Calu3 (cell line): ENCODE measurements around the gene FAT3. TPM values are rescaled to one million over a fixed set of nuclear protein-coding genes. Genes with fewer than 3 reads are reported as not detected.

ENCODE experiments used
- Bru-seq: library from RNA; stranded (reverse); fragments of 400-500 nt; gene quantifications from one replicate; lab custom pipeline; 2021; lab: Mats Ljungman, UMichigan
- BruChase-seq, 2 experiments: library from RNA; stranded (reverse); fragments of 400-500 nt; gene quantifications; one replicate each; lab custom pipeline; 2021; lab: Mats Ljungman, UMichigan
- BruUV-seq: library from RNA; stranded (reverse); fragments of 400-500 nt; replicated peaks from 2 replicates; lab custom pipeline; 2021; lab: Mats Ljungman, UMichigan
- CTCF ChIA-PET: fragments of 300-600 bp; sonication (Branson Sonifier 250); formaldehyde crosslinking; loops from one replicate; lab custom pipeline; 2022; ENCODE audit warnings: antibody characterized with exemption; lab: Charles Lee
- DNase-seq: peaks from one replicate; pipeline ENCODE4 v3.0.0; 2022
- H3K27ac Mint-ChIP-seq: one replicate; pipeline ENCODE4 v1.8.0; 2022; ENCODE audit warnings: mixed read lengths; ENCODE audit not compliant: unreplicated experiment
- H3K27me3 Mint-ChIP-seq: one replicate; pipeline ENCODE4 v1.8.0; 2022; ENCODE audit warnings: mixed read lengths; ENCODE audit not compliant: unreplicated experiment
- H3K36me3 Mint-ChIP-seq: one replicate; pipeline ENCODE4 v1.8.0; 2022; ENCODE audit warnings: mild to moderate bottlenecking, moderate library complexity, mixed read lengths; ENCODE audit not compliant: insufficient read depth, unreplicated experiment
- H3K4me1 Mint-ChIP-seq: one replicate; pipeline ENCODE4 v1.8.0; 2022; ENCODE audit warnings: mild to moderate bottlenecking, low read depth, mixed read lengths; ENCODE audit not compliant: unreplicated experiment
- H3K4me3 Mint-ChIP-seq: one replicate; pipeline ENCODE4 v1.8.0; 2022; ENCODE audit warnings: mild to moderate bottlenecking, low read depth, moderate library complexity, mixed read lengths; ENCODE audit not compliant: unreplicated experiment
- H3K9me3 Mint-ChIP-seq: one replicate; pipeline ENCODE4 v1.8.0; 2022; ENCODE audit warnings: low read depth, mixed read lengths; ENCODE audit not compliant: unreplicated experiment
- CTCF ChIP-seq: fragments of 200-600 bp; IDR thresholded peaks from one replicate; pipeline ENCODE4 v1.8.0; 2022; ENCODE audit warnings: antibody characterized with exemption; ENCODE audit not compliant: unreplicated experiment
- intact Hi-C: fragments of 100-400 bp; cut with micrococcal nuclease; formaldehyde crosslinking; loops from one replicate; pipeline ENCODE4 v1.10.0; 2022; ENCODE audit not compliant: unreplicated experiment
- long read RNA-seq: library from polyadenylated mRNA; stranded (forward); transcript quantifications from one replicate; pipeline ENCODE4 v2.0.0, GENCODE V29; 2022
- total RNA-seq: library from RNA; stranded (reverse); gene quantifications from 2 replicates; pipeline ENCODE4 v1.2.3, GENCODE V29; 2022

The FAT3 gene
- total RNA-seq: 0.22 and 0.68 TPM in 2 replicates
- Bru-seq, nascent RNA: percentile 22 among the genes with signal in this experiment
- percentile 20 among the genes with signal in this experiment for BruChase-seq, experiment 1, labeled RNA remaining after a 6-hour chase
- percentile 23 among the genes with signal in this experiment for BruChase-seq, experiment 2, labeled RNA remaining after a 2-hour chase
- long read RNA-seq, partial matches to known transcripts: 0 of 1 reads
- long read RNA-seq, other reads (novel, unspliced or antisense): 1 of 1 reads

- intact Hi-C loops: no loop called here
- peak within 1 kb of the TSS; percentile 79 for H3K4me3 Mint-ChIP-seq
- no peaks in the 10 kb centered on the region for H3K9me3 Mint-ChIP-seq
- no peak within 1 kb of the TSS for H3K27ac Mint-ChIP-seq
- CTCF ChIA-PET: interaction anchor here (0.8 kb wide), 1 partner anchor 32 kb away, joined by 4 read pairs; no protein-coding TSS in a partner anchor
- peaks cover 24% of the 10 kb centered on the region for H3K36me3 Mint-ChIP-seq
- BruUV-seq: no TSS peak
- DNase-seq: peak; percentile 48
- no peaks in the 10 kb centered on the region for H3K4me1 Mint-ChIP-seq
- TF ChIP-seq CTCF: no peak
- H3K27me3 Mint-ChIP-seq: peaks cover 32% of the 10 kb centered on the region
These were observed at the start of gene FAT3 for GRCh38 chr11:92224407-92225124. FAT3 (plus strand) TSS chr11:92224818; CDS start chr11:92352113, 127,295 bp downstream.

- Mint-ChIP-seq H3K4me3 (no peak overlapping the region), H3K9me3 (no peaks in the 10 kb centered on the region), H3K27ac (no peak overlapping the region), H3K27me3 (no peaks in the 10 kb centered on the region), H3K36me3 (no peaks in the 10 kb centered on the region), H3K4me1 (no peaks in the 10 kb centered on the region)
- no TSS peak for BruUV-seq
- intact Hi-C loops: no loop called here
- TF ChIP-seq CTCF: no peak
- CTCF ChIA-PET: interaction anchor here (0.7 kb wide), 1 partner anchor 859 kb away, joined by 3 read pairs; no protein-coding TSS in a partner anchor
- no peak for DNase-seq
These were observed 45.5 kb upstream of the FAT3 start for GRCh38 chr11:92179017-92179670.

GRCh38 chr11:92180226-92180625, 44.4 kb upstream of the FAT3 start:
- no peaks in the 10 kb centered on the region for H3K36me3 Mint-ChIP-seq
- no peaks in the 10 kb centered on the region for H3K9me3 Mint-ChIP-seq
- no peaks in the 10 kb centered on the region for H3K27me3 Mint-ChIP-seq
- H3K4me1 Mint-ChIP-seq: no peaks in the 10 kb centered on the region
- intact Hi-C loops: loop anchor here (2.0 kb wide), 1 partner anchor 31 kb away; no protein-coding TSS in a partner anchor
- no peak overlapping the region for H3K4me3 Mint-ChIP-seq
- no TSS peak for BruUV-seq
- CTCF ChIA-PET: no interaction called here
- no peak for TF ChIP-seq CTCF
- H3K27ac Mint-ChIP-seq: no peak overlapping the region
- no peak for DNase-seq

- CTCF ChIA-PET: no interaction called here
- no peaks in the 10 kb centered on the region for H3K36me3 Mint-ChIP-seq
- no peaks in the 10 kb centered on the region for H3K27me3 Mint-ChIP-seq
- H3K4me3 Mint-ChIP-seq: no peak overlapping the region
- no peaks in the 10 kb centered on the region for H3K9me3 Mint-ChIP-seq
- intact Hi-C loops: loop anchor here (2.0 kb wide), 1 partner anchor 32 kb away; no protein-coding TSS in a partner anchor
- H3K27ac Mint-ChIP-seq: no peak overlapping the region
- no peak for DNase-seq
- no peak for TF ChIP-seq CTCF
- no TSS peak for BruUV-seq
- no peaks in the 10 kb centered on the region for H3K4me1 Mint-ChIP-seq
These were observed 43.9 kb upstream of the FAT3 start for GRCh38 chr11:92180664-92181251.
